HepG2 (cell line): Measurements from ENCODE around the gene RABGAP1L. TPM values are rescaled to one million over a fixed set of nuclear protein-coding genes. Genes with fewer than 3 reads are reported as not detected.

Experiments
- ATAC-seq: fragments of 200-7000 bp; cut with Tn5 transposase; 3 replicates; pipeline ENCODE4 v1.9.1; 2020; ENCODE audit warnings: mild to moderate bottlenecking, moderate library complexity
- BruUV-seq: library from RNA; stranded (reverse); fragments of 400-500 nt; replicated peaks from 2 replicates; lab custom pipeline; 2021; lab: Mats Ljungman, UMichigan
- CTCF ChIA-PET: fragments of 300-600 bp; formaldehyde crosslinking; extraction: SDS; loops from one replicate; lab custom pipeline; 2021; ENCODE audit warnings: low total read pairs, inconsistent platforms, low intra/inter-chr PET ratio; lab: Yijun Ruan, JAX
- POLR2A ChIA-PET: fragments of 350-600 bp; sonication (Branson Sonifier 250); formaldehyde crosslinking; loops from one replicate; lab custom pipeline; 2020; ENCODE audit warnings: antibody characterized with exemption, inconsistent platforms; lab: Yijun Ruan, JAX
- DNase-seq: peaks from one replicate; pipeline ENCODE4 v3.0.0-alpha.2; 2015; ENCODE audit warnings: low spot score
- FAIRE-seq: peaks from 3 replicates; lab custom pipeline; 2011; peaks lifted over from hg19 to GRCh38; lab: Jason Lieb, UNC
- H2AFZ ChIP-seq: one replicate; pipeline ENCODE4 v1.6.1; 2011; ENCODE audit warnings: low read length, inconsistent platforms
- H3K27ac ChIP-seq: fragments of 300-600 bp; 3 replicates; pipeline ENCODE4 v1.8.0; 2011; ENCODE audit warnings: mixed run types, mild to moderate bottlenecking, mixed read lengths, low read length, inconsistent platforms; ENCODE audit not compliant: insufficient read depth; ENCODE audit errors: extremely low read length
- H3K27me3 ChIP-seq, 2 experiments: fragments of 200-600 bp in 1 of 2; 2 replicates in 1 of 2; 3 replicates in 1 of 2; pipeline versions ENCODE4 v1.6.0 to v1.8.0; 2011; ENCODE audit warnings: low read length in 2 of 2, mild to moderate bottlenecking in 2 of 2, moderate library complexity in 2 of 2, inconsistent platforms in 1 of 2; ENCODE audit not compliant: insufficient read depth in 2 of 2, control insufficient read depth in 1 of 2
- H3K36me3 ChIP-seq, 2 experiments: fragments of 200-600 bp in 1 of 2; replicated peaks in 1 of 2; 2 replicates in 1 of 2; 3 replicates in 1 of 2; pipeline versions ENCODE4 v1.5.1 to v1.8.0; 2011; ENCODE audit warnings: low read length in 2 of 2, inconsistent platforms in 1 of 2; ENCODE audit not compliant: insufficient read depth in 2 of 2, control insufficient read depth in 1 of 2
- H3K4me1 ChIP-seq: 2 replicates; pipeline ENCODE4 v1.5.1; 2012; ENCODE audit warnings: low read length, inconsistent platforms; ENCODE audit not compliant: insufficient read depth
- H3K4me2 ChIP-seq: 2 replicates; pipeline ENCODE4 v1.6.0; 2011; ENCODE audit warnings: low read depth, low read length, inconsistent platforms
- H3K4me3 ChIP-seq, 3 experiments: fragments of 200-600 bp in 1 of 3; sonication (generic), shearing (Covaris generic) in 1 of 3; replicated peaks in 1 of 3; 2 replicates each; pipeline ENCODE4 v1.5.1; 2011 to 2016; ENCODE audit warnings: low read length in 3 of 3, inconsistent platforms in 2 of 3, low read depth in 2 of 3, mild to moderate bottlenecking in 2 of 3, control low read depth in 1 of 3, mixed read lengths in 1 of 3; ENCODE audit not compliant: insufficient read depth in 1 of 3
- H3K79me2 ChIP-seq: one replicate; pipeline ENCODE4 v1.6.1; 2011; ENCODE audit warnings: low read length, inconsistent platforms; ENCODE audit not compliant: insufficient read depth
- H3K9ac ChIP-seq: 2 replicates; pipeline ENCODE4 v1.6.0; 2011; ENCODE audit warnings: mild to moderate bottlenecking, low read depth, low read length, inconsistent platforms; ENCODE audit not compliant: insufficient read depth
- H3K9me3 ChIP-seq: 2 replicates; pipeline ENCODE4 v1.5.1; 2012; ENCODE audit warnings: mild to moderate bottlenecking, low read length
- H4K20me1 ChIP-seq: 2 replicates; pipeline ENCODE4 v1.6.0; 2011; ENCODE audit warnings: inconsistent platforms, mild to moderate bottlenecking, low read length, moderate library complexity; ENCODE audit not compliant: insufficient read depth
- HNRNPH1 ChIP-seq: fragments of 200-400 bp; formaldehyde crosslinking; optimal IDR thresholded peaks from 2 replicates; pipeline ENCODE3; 2017; ENCODE audit warnings: mild to moderate bottlenecking, low read depth, low read length
- MTF1 ChIP-seq: sonication (generic); formaldehyde crosslinking; IDR thresholded peaks from 2 replicates; pipeline ENCODE4 v1.5.0; 2020; ENCODE audit warnings: missing genetic modification reagents
- TCF7 ChIP-seq: sonication (generic); IDR thresholded peaks from 2 replicates; pipeline ENCODE4 v1.6.1; 2016; ENCODE audit warnings: antibody characterized with exemption, low read depth
- ZBTB21 ChIP-seq: sonication (generic); formaldehyde crosslinking; IDR thresholded peaks from 2 replicates; pipeline ENCODE4 v1.4.0; 2020; ENCODE audit warnings: missing genetic modification reagents
- ZNF24 ChIP-seq: fragments of 450-650 bp; IDR thresholded peaks from 2 replicates; pipeline ENCODE4 v1.6.1; 2017; ENCODE audit warnings: antibody characterized with exemption, mild to moderate bottlenecking
- ZNF431 ChIP-seq: sonication (generic); formaldehyde crosslinking; IDR thresholded peaks from 2 replicates; pipeline ENCODE4 v1.9.0; 2022; ENCODE audit warnings: missing genetic modification reagents, low read depth, mild to moderate bottlenecking, borderline replicate concordance
- ZNF772 ChIP-seq: sonication (generic); formaldehyde crosslinking; IDR thresholded peaks from 2 replicates; pipeline ENCODE4 v1.5.0; 2020; ENCODE audit warnings: mild to moderate bottlenecking, missing genetic modification reagents
- ZNF788 ChIP-seq: sonication (generic); formaldehyde crosslinking; IDR thresholded peaks from 2 replicates; pipeline ENCODE4 v1.5.0; 2020; ENCODE audit warnings: mild to moderate bottlenecking, missing genetic modification reagents, borderline replicate concordance
- WGBS: methylation state at CpG from one replicate; pipeline ENCODE4 v1.1.6; 2017; ENCODE audit warnings: low lambda C conversion rate; 5-methylcytosine and 5-hydroxymethylcytosine counted together
- in situ Hi-C: cut with HindIII; loops from 2 replicates; pipeline ENCODE4 v1.10.0; 2017; ENCODE audit warnings: low pct_unique_long_range_greater_than_20kb; ENCODE audit not compliant: extremely low pct_ligation_motif_present
- intact Hi-C: fragments of 100-400 bp; cut with micrococcal nuclease; formaldehyde crosslinking; loops from one replicate; pipeline ENCODE4 v1.10.0; 2022; ENCODE audit not compliant: unreplicated experiment
- polyA plus RNA-seq, 8 experiments: library from polyadenylated mRNA; depleted of rRNA in 3 of 8; stranded (reverse) in 7 of 8; unstranded in 1 of 8; fragments of >200 nt; fragmentation: Illumina TruSeq in 4 of 8; extraction: Trizol in 4 of 8; gene quantifications; 2 replicates each; pipeline versions ENCODE4 v1.2.1 to v1.2.3, GENCODE V29; 2011 to 2016; ENCODE audit warnings: low read depth in 4 of 8, missing spikeins in 1 of 8, mixed read lengths in 1 of 8; ENCODE audit not compliant: insufficient read depth in 1 of 8
- total RNA-seq, 5 experiments: library from RNA; depleted of rRNA; stranded (reverse); fragments of >200 nt; fragmentation: Illumina TruSeq; extraction: Trizol; gene quantifications; 2 replicates each; pipeline ENCODE4 v1.2.3, GENCODE V29; 2016; ENCODE audit warnings: low read depth in 1 of 5
- TF ChIP-seq, protein P1 (sequence below): sonication (generic); formaldehyde crosslinking; conservative IDR thresholded peaks from 2 replicates; pipeline ENCODE4 v1.8.0; 2022; ENCODE audit warnings: low read depth, missing genetic modification reagents
- TF ChIP-seq, protein P2 (sequence below): sonication (generic); formaldehyde crosslinking; IDR thresholded peaks from 2 replicates; pipeline ENCODE4 v1.5.1; 2020; ENCODE audit warnings: missing genetic modification reagents, mild to moderate bottlenecking, borderline replicate concordance

The RABGAP1L gene
- total and polyA plus RNA-seq, 2 of the 13 experiments (the other 11 are each of a cell fraction or from before 2014, with no cell fraction given) = 7.9 to 22.6 TPM

- TF ChIP-seq, protein P1, sequence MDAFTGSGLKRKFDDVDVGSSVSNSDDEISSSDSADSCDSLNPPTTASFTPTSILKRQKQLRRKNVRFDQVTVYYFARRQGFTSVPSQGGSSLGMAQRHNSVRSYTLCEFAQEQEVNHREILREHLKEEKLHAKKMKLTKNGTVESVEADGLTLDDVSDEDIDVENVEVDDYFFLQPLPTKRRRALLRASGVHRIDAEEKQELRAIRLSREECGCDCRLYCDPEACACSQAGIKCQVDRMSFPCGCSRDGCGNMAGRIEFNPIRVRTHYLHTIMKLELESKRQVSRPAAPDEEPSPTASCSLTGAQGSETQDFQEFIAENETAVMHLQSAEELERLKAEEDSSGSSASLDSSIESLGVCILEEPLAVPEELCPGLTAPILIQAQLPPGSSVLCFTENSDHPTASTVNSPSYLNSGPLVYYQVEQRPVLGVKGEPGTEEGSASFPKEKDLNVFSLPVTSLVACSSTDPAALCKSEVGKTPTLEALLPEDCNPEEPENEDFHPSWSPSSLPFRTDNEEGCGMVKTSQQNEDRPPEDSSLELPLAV (CRISPR knock-in tag) = no peak
- no peak for TF ChIP-seq MTF1
Measured at GRCh38 chr1:174963529-174964125, 804.3 kb downstream of the RABGAP1L start (continued).

GRCh38 chr1:174964261-174964971 is 805.1 kb downstream of the RABGAP1L start:
- ATAC-seq (no peak), DNase-seq (no peak), FAIRE-seq (no peak)
- no TSS peak for BruUV-seq
- Histone ChIP-seq H3K9ac (no peak overlapping the region), H4K20me1 (no peaks in the 10 kb centered on the region), H3K4me1 (peaks cover 36% of the 10 kb centered on the region), H3K27me3 (no peaks in the 10 kb centered on the region), H3K79me2 (no peaks in the 10 kb centered on the region), H3K9me3 (no peaks in the 10 kb centered on the region), H3K27ac (no peak overlapping the region), H2AFZ (no peak overlapping the region), H3K4me2 (no peak overlapping the region), H3K36me3 (no peaks in the 10 kb centered on the region), H3K4me3 (no peak overlapping the region)
- ChIA-PET CTCF (no interaction called here), POLR2A (no interaction called here)
- intact Hi-C loops (no loop called here), in situ Hi-C loops (no loop called here)
- WGBS = 84% methylated on average over 6 of the region's 6 CpGs
- TF ChIP-seq ZNF772 (CRISPR knock-in tag) (no peak), ZBTB21 (CRISPR knock-in tag) (no peak), ZNF788 (CRISPR knock-in tag) (no peak), ZNF431 (CRISPR knock-in tag) (no peak), HNRNPH1 (no peak), TCF7 (no peak), ZNF24 (no peak)
- TF ChIP-seq, protein P2, sequence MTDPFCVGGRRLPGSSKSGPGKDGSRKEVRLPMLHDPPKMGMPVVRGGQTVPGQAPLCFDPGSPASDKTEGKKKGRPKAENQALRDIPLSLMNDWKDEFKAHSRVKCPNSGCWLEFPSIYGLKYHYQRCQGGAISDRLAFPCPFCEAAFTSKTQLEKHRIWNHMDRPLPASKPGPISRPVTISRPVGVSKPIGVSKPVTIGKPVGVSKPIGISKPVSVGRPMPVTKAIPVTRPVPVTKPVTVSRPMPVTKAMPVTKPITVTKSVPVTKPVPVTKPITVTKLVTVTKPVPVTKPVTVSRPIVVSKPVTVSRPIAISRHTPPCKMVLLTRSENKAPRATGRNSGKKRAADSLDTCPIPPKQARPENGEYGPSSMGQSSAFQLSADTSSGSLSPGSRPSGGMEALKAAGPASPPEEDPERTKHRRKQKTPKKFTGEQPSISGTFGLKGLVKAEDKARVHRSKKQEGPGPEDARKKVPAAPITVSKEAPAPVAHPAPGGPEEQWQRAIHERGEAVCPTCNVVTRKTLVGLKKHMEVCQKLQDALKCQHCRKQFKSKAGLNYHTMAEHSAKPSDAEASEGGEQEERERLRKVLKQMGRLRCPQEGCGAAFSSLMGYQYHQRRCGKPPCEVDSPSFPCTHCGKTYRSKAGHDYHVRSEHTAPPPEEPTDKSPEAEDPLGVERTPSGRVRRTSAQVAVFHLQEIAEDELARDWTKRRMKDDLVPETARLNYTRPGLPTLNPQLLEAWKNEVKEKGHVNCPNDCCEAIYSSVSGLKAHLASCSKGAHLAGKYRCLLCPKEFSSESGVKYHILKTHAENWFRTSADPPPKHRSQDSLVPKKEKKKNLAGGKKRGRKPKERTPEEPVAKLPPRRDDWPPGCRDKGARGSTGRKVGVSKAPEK (CRISPR knock-in tag) = no peak
